ENCODE results near the gene CCSER1.
"Not testable (repeated sequence)": the region's sequence is repeated elsewhere in the genome, so short reads cannot be mapped to it uniquely, and the experiment has no call there.

CCSER1 gene

GRCh38 chr4:91256043-91256442, 1128.8 kb downstream of the CCSER1 start:
- DNase-seq (ENCODE audit: low read depth in 1 of 2, low spot score in 1 of 2), result no peak

DNA sequence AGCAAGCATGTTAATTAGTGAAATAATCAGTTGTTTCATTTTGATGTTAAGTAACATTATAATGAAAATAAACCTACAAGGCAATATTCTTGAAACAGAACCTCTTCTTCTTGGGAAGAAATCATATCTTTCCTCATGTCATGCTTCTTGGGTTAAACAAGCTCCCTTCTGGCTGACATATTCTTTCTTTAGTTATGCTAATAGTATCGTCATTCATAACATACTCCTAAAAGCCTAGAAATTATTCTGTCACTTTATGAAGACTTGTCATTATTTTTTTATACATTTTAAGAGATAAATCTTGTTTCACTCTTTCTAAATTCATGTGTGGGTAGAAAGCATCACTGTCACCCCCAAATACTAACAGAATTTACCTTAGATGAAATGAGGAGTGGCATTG, 1129.6 kb downstream of the CCSER1 start:
- no peak for DNase-seq (ENCODE audit: low read depth in 1 of 2, low spot score in 1 of 2)

DNA sequence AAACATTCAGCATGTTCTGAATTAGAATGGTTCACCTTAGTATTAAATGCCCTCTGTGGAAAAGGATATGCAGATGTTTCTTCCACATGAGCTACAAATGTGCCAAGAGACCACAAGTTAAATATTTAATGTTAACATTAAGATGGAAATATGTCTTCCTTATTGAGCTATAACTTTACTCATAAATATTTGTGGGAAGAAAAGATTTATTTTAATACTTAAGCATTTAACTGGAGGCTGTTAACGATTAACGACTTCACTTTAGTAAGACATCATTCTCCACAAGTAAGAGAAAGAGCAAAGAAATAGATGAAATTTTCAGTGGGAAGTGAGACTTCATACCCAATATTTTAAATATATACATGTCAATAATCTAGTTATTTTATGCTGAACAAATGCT, 1130.5 kb downstream of the CCSER1 start:
- no peak for DNase-seq (ENCODE audit: low read depth in 1 of 2, low spot score in 1 of 2)

GRCh38 chr4:91258326-91258725, 1131.1 kb downstream of the CCSER1 start:
- no peak for DNase-seq (ENCODE audit: low read depth in 1 of 2, low spot score in 1 of 2)

- DNase-seq (ENCODE audit: low read depth in 1 of 2, low spot score in 1 of 2), result no peak
Observed at GRCh38 chr4:91267543-91267942, 1140.3 kb downstream of the CCSER1 start.

GRCh38 chr4:91268481-91268880, 1141.3 kb downstream of the CCSER1 start:
- DNase-seq (ENCODE audit: low read depth in 1 of 2, low spot score in 1 of 2), result not testable (repeated sequence)

DNA sequence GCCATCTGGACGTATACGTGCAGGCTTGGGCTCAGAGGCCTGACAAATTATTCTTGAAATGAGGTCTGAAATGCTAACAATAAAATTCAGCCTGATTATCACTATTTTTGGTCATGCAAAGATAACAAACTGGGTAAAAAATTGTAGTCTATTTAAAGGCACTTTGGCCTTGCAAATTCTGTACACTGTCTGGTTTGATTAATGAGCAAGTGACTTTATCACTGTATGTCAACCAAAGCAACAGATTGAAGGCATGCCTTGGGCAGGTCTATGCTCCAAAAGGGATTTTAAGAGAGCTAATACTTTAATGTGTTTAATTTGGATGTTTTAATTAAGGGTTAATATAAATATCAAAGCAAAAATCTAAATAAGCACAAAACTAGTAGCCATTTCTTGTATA, 1141.7 kb downstream of the CCSER1 start:
- DNase-seq (ENCODE audit: low read depth in 1 of 2, low spot score in 1 of 2), result no peak

GRCh38 chr4:91279899-91280298, 1152.7 kb downstream of the CCSER1 start:
- DNase-seq (ENCODE audit: low read depth in 1 of 2, low spot score in 1 of 2), result no peak

- no peak for DNase-seq (ENCODE audit: low read depth in 1 of 2, low spot score in 1 of 2)
Observed at GRCh38 chr4:91280551-91281290, 1153.5 kb downstream of the CCSER1 start.

GRCh38 chr4:91282217-91282616, 1155.0 kb downstream of the CCSER1 start:
- no peak for DNase-seq (ENCODE audit: low read depth in 1 of 2, low spot score in 1 of 2)

DNA sequence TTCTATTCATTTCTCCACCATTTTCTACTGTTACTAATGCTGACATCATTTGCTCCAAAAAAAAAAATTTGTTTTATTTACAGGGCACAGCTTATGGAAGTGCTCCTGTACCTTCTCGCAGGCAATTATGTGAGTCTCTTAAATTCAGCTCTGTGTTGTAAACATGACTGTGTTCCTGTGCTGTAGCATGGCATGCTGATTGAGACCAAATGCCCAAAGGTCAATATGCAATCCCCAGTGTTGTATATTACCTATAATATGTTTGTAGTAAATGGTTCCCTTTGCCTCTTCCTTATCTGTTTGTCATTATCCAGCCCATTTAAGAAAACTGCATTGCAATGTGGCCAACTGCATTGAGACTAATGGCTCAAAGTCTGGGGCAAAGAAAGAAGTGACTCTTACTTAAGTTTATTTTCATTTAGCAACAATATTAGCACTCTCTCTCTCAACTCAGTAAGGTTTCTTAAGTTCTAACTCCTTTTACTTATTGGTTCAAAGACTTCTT, 1156.6 kb downstream of the CCSER1 start:
- DNase-seq (ENCODE audit: low read depth in 1 of 2, low spot score in 1 of 2), result no peak

GRCh38 chr4:91284480-91284879, 1157.3 kb downstream of the CCSER1 start:
- no peak for DNase-seq (ENCODE audit: low read depth in 1 of 2, low spot score in 1 of 2)

DNA sequence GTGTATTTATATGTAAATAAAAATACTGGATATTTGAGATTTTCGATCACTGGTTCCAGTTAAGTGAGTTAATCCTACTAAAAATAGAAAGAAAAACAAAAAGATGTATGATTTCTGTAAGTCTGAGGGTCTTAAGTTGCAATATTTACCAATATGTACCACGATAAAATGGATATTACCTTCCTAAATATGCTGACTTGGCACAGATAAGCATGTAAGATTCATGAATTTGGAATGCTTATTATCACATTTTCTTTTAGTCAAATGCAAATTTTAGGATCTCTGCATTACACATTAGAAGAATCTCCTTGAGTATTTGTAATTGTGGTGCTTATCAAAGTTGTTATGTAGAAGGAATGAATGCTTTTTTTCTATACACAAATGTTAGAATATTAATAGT, 1158.3 kb downstream of the CCSER1 start:
- DNase-seq (ENCODE audit: low read depth in 1 of 2, low spot score in 1 of 2), result no peak

- DNase-seq (ENCODE audit: low read depth in 1 of 2, low spot score in 1 of 2), result no peak
Observed at GRCh38 chr4:91288702-91289311, 1161.6 kb downstream of the CCSER1 start.

DNA sequence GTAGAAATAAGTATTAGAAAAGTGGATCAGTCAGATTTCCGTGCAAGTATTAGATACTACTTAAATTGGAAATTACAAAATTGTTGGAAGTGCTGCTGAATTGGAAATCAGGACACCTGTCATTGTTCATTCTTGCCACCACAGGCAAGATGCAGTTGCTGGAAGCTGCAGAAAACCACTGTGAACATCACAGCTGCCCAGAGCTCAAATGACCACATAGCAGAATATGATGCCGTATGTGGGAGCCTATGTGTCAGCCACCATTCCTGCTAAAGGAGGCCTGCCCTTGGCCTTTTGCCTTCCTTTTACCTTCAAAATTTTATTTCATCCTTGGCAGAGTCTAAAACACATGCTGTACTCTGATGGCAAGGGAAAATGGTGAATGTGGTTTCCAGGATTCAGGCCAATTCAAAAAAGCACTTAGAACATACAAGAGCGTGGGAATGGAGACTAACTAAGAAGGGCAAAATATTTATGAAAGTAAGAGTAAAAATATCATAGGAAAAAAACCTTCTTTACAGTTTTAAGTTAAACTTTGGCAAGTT, 1171.0 kb downstream of the CCSER1 start:
- no peak for DNase-seq (ENCODE audit: low read depth in 1 of 2, low spot score in 1 of 2)

DNA sequence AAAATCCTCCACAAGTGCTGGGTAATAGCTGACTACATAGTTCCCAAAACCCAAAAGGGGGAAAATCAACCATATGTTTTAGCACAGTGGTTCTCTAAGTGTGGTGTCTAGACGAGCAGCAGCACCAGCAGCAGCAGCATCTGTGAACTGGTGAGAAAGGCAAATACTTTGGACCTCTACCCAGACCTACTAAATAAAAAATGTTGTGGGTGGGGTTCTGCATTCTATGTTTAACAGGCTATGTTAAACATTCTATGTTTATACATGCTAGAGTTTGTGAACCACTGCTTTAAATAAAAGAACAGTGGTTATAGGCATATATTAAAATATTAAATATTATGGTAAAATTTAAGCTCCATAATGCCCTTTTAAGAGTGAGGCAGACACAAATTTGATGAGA, 1171.6 kb downstream of the CCSER1 start:
- no peak for DNase-seq (ENCODE audit: low read depth in 1 of 2, low spot score in 1 of 2)

- no peak for DNase-seq (ENCODE audit: low read depth in 1 of 2, low spot score in 1 of 2)
Observed at GRCh38 chr4:91302120-91302519, 1174.9 kb downstream of the CCSER1 start.

DNA sequence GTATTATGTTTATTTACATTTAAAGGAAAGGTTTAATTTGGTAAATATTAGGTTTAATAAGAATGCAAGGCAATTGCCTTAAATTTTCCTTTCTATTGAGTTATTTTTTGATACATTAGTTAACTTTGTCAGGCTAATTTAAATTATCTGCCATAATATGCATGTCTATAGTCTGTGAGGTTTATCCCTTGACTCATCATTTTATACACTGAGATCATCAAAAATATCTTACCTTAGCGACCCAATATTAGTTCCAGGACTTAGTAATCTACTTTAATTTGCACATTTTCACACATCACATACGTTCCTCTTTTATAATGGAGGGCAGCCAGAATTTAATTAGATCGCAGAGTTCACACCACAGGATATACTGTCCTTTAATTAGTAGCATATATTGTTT, 1177.1 kb downstream of the CCSER1 start:
- no peak for DNase-seq (ENCODE audit: low read depth in 1 of 2, low spot score in 1 of 2)

DNA sequence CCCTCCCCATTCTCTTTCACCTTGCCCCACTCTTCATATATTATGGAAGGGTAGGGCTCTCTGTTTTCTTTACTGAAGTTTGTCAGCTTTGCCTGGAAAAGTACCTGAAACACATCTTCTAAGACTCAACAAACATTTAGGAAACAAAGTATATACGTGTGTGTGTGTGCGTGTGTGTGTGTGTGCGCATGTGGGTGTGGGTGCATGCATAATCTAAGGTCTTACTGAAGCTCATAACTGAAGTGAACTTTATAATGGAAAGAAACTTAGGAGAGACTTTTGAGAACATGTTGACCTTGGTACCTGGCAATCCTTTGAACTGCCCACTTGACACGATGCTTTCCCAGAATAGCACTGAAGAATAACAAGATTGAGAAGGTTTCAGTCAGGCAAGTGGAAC, 1190.2 kb downstream of the CCSER1 start:
- DNase-seq (ENCODE audit: low read depth in 1 of 2, low spot score in 1 of 2), result no peak

DNA sequence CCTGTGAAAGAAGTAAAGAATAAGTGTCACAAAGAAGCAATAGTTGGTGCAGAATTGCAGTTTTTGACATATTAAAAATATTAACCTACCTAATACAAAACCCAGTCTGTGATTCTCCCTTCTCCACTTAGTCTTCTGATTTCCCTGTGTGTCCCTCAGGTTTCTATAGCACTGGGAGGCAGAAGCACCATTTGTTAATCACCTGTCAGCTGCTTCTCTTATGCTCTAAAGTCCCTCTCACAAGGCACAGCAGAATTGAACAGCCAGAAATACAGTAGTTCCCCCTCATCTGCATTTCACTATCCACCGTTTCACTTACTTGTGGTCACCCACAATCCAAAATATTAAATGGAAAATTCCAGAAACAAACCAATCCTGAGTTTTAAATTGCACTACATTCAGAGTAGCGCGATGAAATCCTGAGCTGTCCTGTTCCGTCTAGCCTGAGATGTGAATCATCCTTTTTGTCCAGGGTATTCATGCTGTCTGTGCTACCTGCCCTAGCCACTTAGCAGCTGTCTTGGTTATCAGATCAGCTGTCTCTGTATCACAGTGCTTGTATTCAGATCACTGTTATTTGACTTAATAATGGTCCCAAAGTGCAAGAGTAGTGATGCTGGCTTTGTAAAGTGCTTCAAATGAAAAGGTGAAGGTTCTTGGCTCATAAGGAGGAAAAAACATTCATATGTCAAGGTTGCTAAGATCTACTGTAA, 1192.5 kb downstream of the CCSER1 start:
- no peak for DNase-seq (ENCODE audit: low read depth in 1 of 2, low spot score in 1 of 2)

- DNase-seq (ENCODE audit: low read depth in 1 of 2, low spot score in 1 of 2), result no peak
Observed at GRCh38 chr4:91322961-91323360, 1195.8 kb downstream of the CCSER1 start.

- no peak for DNase-seq (ENCODE audit: low read depth in 1 of 2, low spot score in 1 of 2)
Observed at GRCh38 chr4:91325495-91325894, 1198.3 kb downstream of the CCSER1 start.
